GM19351 (cell line): ENCODE measurements around the gene ZG16.
"Not testable (repeated sequence)": the region's sequence is repeated elsewhere in the genome, so short reads cannot be mapped to it uniquely, and the experiment has no call there.

Source experiments
- ATAC-seq: cut with Tn5 transposase; IDR thresholded peaks from one replicate; pipeline ENCODE4 v1.9.1; 2021; ENCODE audit warnings: mild to moderate bottlenecking, moderate library complexity; ENCODE audit not compliant: unreplicated experiment

Gene ZG16

GRCh38 chr16:29783094-29783953 lies 5.3 kb downstream of the ZG16 start:
- ATAC-seq, result not testable (repeated sequence)

GRCh38 chr16:29784157-29784556 lies 6.1 kb downstream of the ZG16 start:
- no peak for ATAC-seq

- ATAC-seq, result no peak
These were observed 6.9 kb downstream of the ZG16 start for GRCh38 chr16:29784901-29785500.

GRCh38 chr16:29787155-29787554 lies 9.1 kb downstream of the ZG16 start:
- not testable (repeated sequence) for ATAC-seq

GRCh38 chr16:29789775-29790182 lies 11.7 kb downstream of the ZG16 start:
- no peak for ATAC-seq

GRCh38 chr16:29790183-29790948 lies 12.3 kb downstream of the ZG16 start, which contains the start of gene KIF22:
TSS of gene KIF22 (plus strand) at chr16:29790751. CDS start at chr16:29790760, 9 bp downstream.
- peak; percentile 94 for ATAC-seq

- ATAC-seq, result no peak
These were observed 13.1 kb downstream of the ZG16 start for GRCh38 chr16:29790949-29791844.

GRCh38 chr16:29791845-29792807 lies 14.1 kb downstream of the ZG16 start:
- ATAC-seq, result no peak

- ATAC-seq, result not testable (repeated sequence)
These were observed 15.1 kb downstream of the ZG16 start for GRCh38 chr16:29793153-29793552.

- ATAC-seq, result no peak
These were observed 16.2 kb downstream of the ZG16 start for GRCh38 chr16:29794231-29794710.

GRCh38 chr16:29802416-29802935 lies 24.4 kb downstream of the ZG16 start:
- no peak for ATAC-seq

GRCh38 chr16:29804020-29804419 lies 26.0 kb downstream of the ZG16 start:
- no peak for ATAC-seq

GRCh38 chr16:29804455-29805231 lies 26.6 kb downstream of the ZG16 start:
- ATAC-seq, result no peak

GRCh38 chr16:29805232-29806098 lies 27.4 kb downstream of the ZG16 start:
- ATAC-seq, result peak; percentile 56

- ATAC-seq, result no peak
These were observed 28.1 kb downstream of the ZG16 start, which contains the start of gene MAZ for GRCh38 chr16:29806099-29806579. TSS of gene MAZ (plus strand) at chr16:29806529. CDS start at chr16:29806702, 173 bp downstream.

GRCh38 chr16:29806641-29807425 lies 28.8 kb downstream of the ZG16 start:
- no peak for ATAC-seq
